MCF 10A (cell line): ENCODE measurements around the gene AKAP9. TPM values are rescaled to one million over a fixed set of nuclear protein-coding genes. Genes with fewer than 3 reads are reported as not detected.

Experiments used
- BruUV-seq: library from RNA; stranded (reverse); fragments of 400-500 nt; replicated peaks from 2 replicates; lab custom pipeline; 2021; lab: Mats Ljungman, UMichigan
- CTCF ChIA-PET: fragments of 300-600 bp; sonication (Branson Sonifier 250); formaldehyde crosslinking; extraction: SDS; loops from one replicate; lab custom pipeline; 2021; ENCODE audit warnings: antibody characterized with exemption, inconsistent platforms; lab: Yijun Ruan, JAX
- POLR2A ChIA-PET: fragments of 300-600, 350-650 bp; sonication (Branson Sonifier 250); formaldehyde crosslinking; extraction: SDS; loops from one replicate; lab custom pipeline; 2020; ENCODE audit warnings: antibody characterized with exemption, inconsistent platforms; lab: Yijun Ruan, JAX
- DNase-seq: peaks from one replicate; pipeline ENCODE4 v3.0.0-alpha.2; 2018; ENCODE audit not compliant: unreplicated experiment
- H3K27ac Mint-ChIP-seq: one replicate; pipeline ENCODE4 v1.8.0; 2022; ENCODE audit warnings: mild to moderate bottlenecking, low read depth, mixed read lengths; ENCODE audit not compliant: unreplicated experiment
- H3K27me3 Mint-ChIP-seq: one replicate; pipeline ENCODE4 v1.8.0; 2022; ENCODE audit warnings: mixed read lengths; ENCODE audit not compliant: insufficient read depth, unreplicated experiment
- H3K36me3 Mint-ChIP-seq: one replicate; pipeline ENCODE4 v1.8.0; 2022; ENCODE audit warnings: mild to moderate bottlenecking, moderate library complexity, mixed read lengths; ENCODE audit not compliant: insufficient read depth, unreplicated experiment
- H3K4me1 Mint-ChIP-seq: one replicate; pipeline ENCODE4 v1.8.0; 2022; ENCODE audit warnings: mixed read lengths; ENCODE audit not compliant: insufficient read depth, unreplicated experiment
- H3K4me3 Mint-ChIP-seq: one replicate; pipeline ENCODE4 v1.8.0; 2022; ENCODE audit warnings: mild to moderate bottlenecking, moderate library complexity, mixed read lengths; ENCODE audit not compliant: unreplicated experiment
- H3K9me3 Mint-ChIP-seq: one replicate; pipeline ENCODE4 v1.8.0; 2022; ENCODE audit warnings: mixed read lengths; ENCODE audit not compliant: unreplicated experiment
- intact Hi-C: fragments of 100-400 bp; cut with micrococcal nuclease; formaldehyde crosslinking; loops from 2 replicates; pipeline ENCODE4 v1.14.1; 2022
- total RNA-seq: library from RNA; stranded (reverse); gene quantifications from 2 replicates; pipeline ENCODE4 v1.2.3, GENCODE V29; 2022
- TF ChIP-seq, protein P1 (sequence below): fragments of 200-600 bp; IDR thresholded peaks from one replicate; pipeline ENCODE4 v1.8.0; 2022; ENCODE audit warnings: antibody characterized with exemption, mild to moderate bottlenecking; ENCODE audit not compliant: unreplicated experiment

The AKAP9 gene
- total RNA-seq, 1 experiment from 2014 or later = 39.2 TPM

DNA sequence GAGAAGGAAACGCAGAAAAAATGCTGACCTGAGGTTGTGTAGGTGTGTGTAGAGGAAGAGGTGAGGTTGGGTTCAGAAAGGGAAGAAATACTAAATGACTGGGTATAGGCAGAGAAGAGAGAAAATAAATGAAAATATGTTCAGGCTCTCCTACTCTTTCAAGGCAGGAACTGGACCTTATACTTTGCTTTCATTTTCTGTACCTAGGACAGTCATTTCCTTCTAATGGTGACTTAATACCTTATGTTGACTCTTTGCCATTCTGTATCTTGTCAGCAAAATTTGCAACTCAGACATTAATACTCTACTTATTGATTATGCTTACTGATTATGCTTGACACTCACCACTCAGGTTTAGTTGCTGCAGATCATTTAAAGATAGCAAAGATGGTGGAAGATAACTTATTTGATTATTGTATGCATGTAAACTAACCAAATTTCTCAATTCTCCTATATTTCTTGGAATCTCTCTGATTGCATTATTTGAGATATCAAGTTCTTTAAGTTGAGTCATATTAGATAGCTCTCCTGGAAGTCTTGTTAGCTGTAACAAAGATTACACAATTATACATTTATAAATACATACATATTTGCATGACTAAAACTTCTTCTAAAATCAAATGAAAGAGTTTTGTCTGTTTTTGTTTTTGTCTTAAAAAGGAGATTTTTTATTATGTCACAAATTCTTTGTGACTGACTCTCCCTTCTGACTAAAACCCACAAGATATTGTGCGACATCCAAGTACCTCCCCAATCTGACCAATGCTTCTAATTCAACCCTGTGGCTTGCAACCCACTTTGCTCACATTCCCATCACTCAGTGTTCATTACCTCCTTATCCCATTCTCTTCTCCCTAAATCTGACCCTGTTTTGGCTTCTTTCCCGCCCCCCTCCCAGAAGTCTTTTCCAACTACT, 218.3 kb downstream of the AKAP9 start:
- intact Hi-C loops = no loop called here
- H3K27me3 Mint-ChIP-seq = peaks cover 16% of the 10 kb centered on the region
- POLR2A ChIA-PET = no interaction called here
- H3K4me3 Mint-ChIP-seq = no peak overlapping the region
- no peaks in the 10 kb centered on the region for H3K36me3 Mint-ChIP-seq
- TF ChIP-seq, protein P1, sequence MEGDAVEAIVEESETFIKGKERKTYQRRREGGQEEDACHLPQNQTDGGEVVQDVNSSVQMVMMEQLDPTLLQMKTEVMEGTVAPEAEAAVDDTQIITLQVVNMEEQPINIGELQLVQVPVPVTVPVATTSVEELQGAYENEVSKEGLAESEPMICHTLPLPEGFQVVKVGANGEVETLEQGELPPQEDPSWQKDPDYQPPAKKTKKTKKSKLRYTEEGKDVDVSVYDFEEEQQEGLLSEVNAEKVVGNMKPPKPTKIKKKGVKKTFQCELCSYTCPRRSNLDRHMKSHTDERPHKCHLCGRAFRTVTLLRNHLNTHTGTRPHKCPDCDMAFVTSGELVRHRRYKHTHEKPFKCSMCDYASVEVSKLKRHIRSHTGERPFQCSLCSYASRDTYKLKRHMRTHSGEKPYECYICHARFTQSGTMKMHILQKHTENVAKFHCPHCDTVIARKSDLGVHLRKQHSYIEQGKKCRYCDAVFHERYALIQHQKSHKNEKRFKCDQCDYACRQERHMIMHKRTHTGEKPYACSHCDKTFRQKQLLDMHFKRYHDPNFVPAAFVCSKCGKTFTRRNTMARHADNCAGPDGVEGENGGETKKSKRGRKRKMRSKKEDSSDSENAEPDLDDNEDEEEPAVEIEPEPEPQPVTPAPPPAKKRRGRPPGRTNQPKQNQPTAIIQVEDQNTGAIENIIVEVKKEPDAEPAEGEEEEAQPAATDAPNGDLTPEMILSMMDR = no peak
- H3K27ac Mint-ChIP-seq = no peak overlapping the region
- BruUV-seq = no TSS peak
- CTCF ChIA-PET = interaction anchor here (1.3 kb wide), 1 partner anchor 15 kb away, joined by 3 read pairs; no protein-coding TSS in a partner anchor
- H3K4me1 Mint-ChIP-seq = peaks cover 13% of the 10 kb centered on the region
- peak; percentile 51 for DNase-seq
- no peaks in the 10 kb centered on the region for H3K9me3 Mint-ChIP-seq

Other genes with a start within 250 kb of the AKAP9 start
- 12.9 and 17.6 TPM in 2 replicates for gene MTERF1, start 60.2 kb upstream of the AKAP9 start, total RNA-seq
- 124 and 148 TPM in 2 replicates for gene CYP51A1, start 193.6 kb downstream of the AKAP9 start, total RNA-seq
- not detected in 2 replicates for gene LRRD1, start 238.3 kb downstream of the AKAP9 start, total RNA-seq